ENCODE measurements around the gene ENTPD3. TPM values are rescaled to one million over a fixed set of nuclear protein-coding genes. Genes with fewer than 3 reads are reported as not detected.

The ENTPD3 gene, protein sequence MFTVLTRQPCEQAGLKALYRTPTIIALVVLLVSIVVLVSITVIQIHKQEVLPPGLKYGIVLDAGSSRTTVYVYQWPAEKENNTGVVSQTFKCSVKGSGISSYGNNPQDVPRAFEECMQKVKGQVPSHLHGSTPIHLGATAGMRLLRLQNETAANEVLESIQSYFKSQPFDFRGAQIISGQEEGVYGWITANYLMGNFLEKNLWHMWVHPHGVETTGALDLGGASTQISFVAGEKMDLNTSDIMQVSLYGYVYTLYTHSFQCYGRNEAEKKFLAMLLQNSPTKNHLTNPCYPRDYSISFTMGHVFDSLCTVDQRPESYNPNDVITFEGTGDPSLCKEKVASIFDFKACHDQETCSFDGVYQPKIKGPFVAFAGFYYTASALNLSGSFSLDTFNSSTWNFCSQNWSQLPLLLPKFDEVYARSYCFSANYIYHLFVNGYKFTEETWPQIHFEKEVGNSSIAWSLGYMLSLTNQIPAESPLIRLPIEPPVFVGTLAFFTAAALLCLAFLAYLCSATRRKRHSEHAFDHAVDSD
- polyA plus RNA-seq (2012; ENCODE audit: low read depth, missing spikeins): 0.04 TPM

GRCh38 chr3:40387001-40387894 lies at the start of gene ENTPD3:
Gene ENTPD3 (plus strand): TSS chr3:40387184. CDS start chr3:40388058, 874 bp downstream.
- FAIRE-seq (no peak), DNase-seq (ENCODE audit: insufficient read length, low spot score) (peak; percentile 25)

GRCh38 chr3:40339871-40340270 lies 47.1 kb upstream of the ENTPD3 start:
- no peak for DNase-seq (ENCODE audit: insufficient read length, low spot score)
- TF ChIP-seq POLR2A (IDR thresholded peaks at IDR 0.05; ENCODE audit: low read depth, low read length): no peak
- TF ChIP-seq TAF1 (IDR thresholded peaks at IDR 0.05; ENCODE audit: low read depth, low read length): no peak
- TF ChIP-seq POU2F2 (IDR thresholded peaks at IDR 0.05; ENCODE audit: low read depth, low read length): no peak
- no peak for TF ChIP-seq SPI1 (IDR thresholded peaks at IDR 0.05; ENCODE audit: low read depth, low read length)
- no peak for TF ChIP-seq POLR2AphosphoS5 (IDR thresholded peaks at IDR 0.05; ENCODE audit: low read depth, low read length)
- TF ChIP-seq PAX5 (IDR thresholded peaks at IDR 0.05; ENCODE audit: insufficient read depth, low read length, severe bottlenecking): no peak
- no peak for FAIRE-seq

More at GRCh38 chr3:40387001-40387894, at the start of gene ENTPD3:
- TF ChIP-seq SPI1 (IDR thresholded peaks at IDR 0.05; ENCODE audit: low read depth, low read length) (no peak), POU2F2 (IDR thresholded peaks at IDR 0.05; ENCODE audit: low read depth, low read length) (no peak), TAF1 (IDR thresholded peaks at IDR 0.05; ENCODE audit: low read depth, low read length) (no peak), POLR2A (IDR thresholded peaks at IDR 0.05; ENCODE audit: low read depth, low read length) (no peak)

- DNase-seq (ENCODE audit: insufficient read length, low spot score): no peak
- no peak for FAIRE-seq
- TF ChIP-seq SPI1 (IDR thresholded peaks at IDR 0.05; ENCODE audit: low read depth, low read length): no peak
- no peak for TF ChIP-seq POU2F2 (IDR thresholded peaks at IDR 0.05; ENCODE audit: low read depth, low read length)
- TF ChIP-seq POLR2A (IDR thresholded peaks at IDR 0.05; ENCODE audit: low read depth, low read length): no peak
Observed at GRCh38 chr3:40340541-40341170, 46.3 kb upstream of the ENTPD3 start.

DNA sequence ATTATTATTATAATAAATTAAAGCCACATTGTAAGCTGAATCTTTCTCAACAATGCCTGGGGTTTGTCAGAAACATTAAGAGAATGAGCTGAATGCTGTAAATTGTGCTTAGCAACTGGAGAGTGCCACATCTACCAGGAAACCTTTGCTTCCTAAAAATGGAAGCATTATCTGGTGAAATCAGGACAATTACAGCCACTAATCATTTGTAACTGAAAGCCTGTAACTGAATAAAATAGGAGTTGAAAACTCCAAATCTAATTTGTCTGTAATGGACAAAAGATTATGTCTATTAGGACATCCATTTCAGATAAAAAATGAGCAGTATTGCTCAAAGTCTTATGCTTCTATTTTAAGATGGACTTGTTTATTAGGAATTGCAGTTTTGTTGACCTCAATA lies 45.3 kb upstream of the ENTPD3 start:
- DNase-seq (ENCODE audit: insufficient read length, low spot score): no peak
- no peak for TF ChIP-seq POLR2A (IDR thresholded peaks at IDR 0.05; ENCODE audit: low read depth, low read length)
- TF ChIP-seq TAF1 (IDR thresholded peaks at IDR 0.05; ENCODE audit: low read depth, low read length): no peak
- TF ChIP-seq POLR2AphosphoS5 (IDR thresholded peaks at IDR 0.05; ENCODE audit: low read depth, low read length): no peak
- no peak for TF ChIP-seq PAX5 (IDR thresholded peaks at IDR 0.05; ENCODE audit: insufficient read depth, low read length, severe bottlenecking)
- no peak for TF ChIP-seq SPI1 (IDR thresholded peaks at IDR 0.05; ENCODE audit: low read depth, low read length)
- no peak for TF ChIP-seq POU2F2 (IDR thresholded peaks at IDR 0.05; ENCODE audit: low read depth, low read length)
- FAIRE-seq: no peak

- DNase-seq (ENCODE audit: insufficient read length, low spot score): no peak
- FAIRE-seq: no peak
- TF ChIP-seq POLR2A (IDR thresholded peaks at IDR 0.05; ENCODE audit: low read depth, low read length) (no peak), PAX5 (IDR thresholded peaks at IDR 0.05; ENCODE audit: insufficient read depth, low read length, severe bottlenecking) (no peak), POU2F2 (IDR thresholded peaks at IDR 0.05; ENCODE audit: low read depth, low read length) (no peak), SPI1 (IDR thresholded peaks at IDR 0.05; ENCODE audit: low read depth, low read length) (no peak), TAF1 (IDR thresholded peaks at IDR 0.05; ENCODE audit: low read depth, low read length) (no peak), POLR2AphosphoS5 (IDR thresholded peaks at IDR 0.05; ENCODE audit: low read depth, low read length) (no peak)
Observed at GRCh38 chr3:40350529-40350928, 36.5 kb upstream of the ENTPD3 start.

DNA sequence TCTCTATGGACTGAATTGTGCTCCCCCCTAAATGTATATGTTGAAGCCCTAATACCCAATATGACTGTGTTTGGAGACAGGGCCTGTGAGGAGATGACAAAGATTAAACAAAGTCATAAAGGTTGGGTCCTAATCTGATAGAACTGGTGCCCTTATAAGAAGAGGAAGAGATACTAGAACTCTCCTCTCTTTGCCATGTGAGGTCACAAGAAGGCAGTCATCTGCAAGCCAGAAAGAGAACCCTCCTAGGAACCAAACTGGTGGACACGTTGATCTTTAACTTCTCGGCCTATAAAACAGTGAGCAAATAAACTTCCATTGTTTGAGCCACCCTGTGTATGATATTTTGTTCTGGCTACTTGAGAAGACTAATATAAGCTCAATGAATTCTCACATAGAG lies 31.6 kb upstream of the ENTPD3 start:
- FAIRE-seq: no peak
- TF ChIP-seq SPI1 (IDR thresholded peaks at IDR 0.05; ENCODE audit: low read depth, low read length) (no peak), TAF1 (IDR thresholded peaks at IDR 0.05; ENCODE audit: low read depth, low read length) (no peak), PAX5 (IDR thresholded peaks at IDR 0.05; ENCODE audit: insufficient read depth, low read length, severe bottlenecking) (no peak), POLR2A (IDR thresholded peaks at IDR 0.05; ENCODE audit: low read depth, low read length) (no peak), POLR2AphosphoS5 (IDR thresholded peaks at IDR 0.05; ENCODE audit: low read depth, low read length) (no peak), POU2F2 (IDR thresholded peaks at IDR 0.05; ENCODE audit: low read depth, low read length) (no peak)
- no peak for DNase-seq (ENCODE audit: insufficient read length, low spot score)

DNA sequence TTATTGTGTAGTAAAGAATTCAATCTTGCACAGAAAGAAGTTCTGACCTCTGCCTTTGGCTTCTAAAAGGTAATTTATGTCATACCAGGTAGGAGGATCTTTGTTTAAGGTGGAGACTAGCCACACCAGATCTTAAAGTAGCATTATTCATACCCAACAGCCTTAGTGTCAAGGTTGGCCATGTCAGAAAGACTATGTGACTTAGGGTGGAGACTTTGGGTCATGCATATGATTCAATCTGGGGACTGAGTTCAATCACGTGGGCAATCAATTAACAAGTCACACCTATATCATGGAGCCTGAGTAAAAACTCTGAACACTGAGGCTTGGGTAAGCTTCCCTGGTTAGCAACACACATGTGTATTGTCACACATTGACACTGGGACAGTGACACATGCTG lies 28.5 kb upstream of the ENTPD3 start:
- TF ChIP-seq TAF1 (IDR thresholded peaks at IDR 0.05; ENCODE audit: low read depth, low read length): no peak
- TF ChIP-seq SPI1 (IDR thresholded peaks at IDR 0.05; ENCODE audit: low read depth, low read length): no peak
- TF ChIP-seq PAX5 (IDR thresholded peaks at IDR 0.05; ENCODE audit: insufficient read depth, low read length, severe bottlenecking): no peak
- TF ChIP-seq POLR2AphosphoS5 (IDR thresholded peaks at IDR 0.05; ENCODE audit: low read depth, low read length): no peak
- no peak for TF ChIP-seq POLR2A (IDR thresholded peaks at IDR 0.05; ENCODE audit: low read depth, low read length)
- TF ChIP-seq POU2F2 (IDR thresholded peaks at IDR 0.05; ENCODE audit: low read depth, low read length): no peak
- DNase-seq (ENCODE audit: insufficient read length, low spot score) (no peak), FAIRE-seq (no peak)

DNA sequence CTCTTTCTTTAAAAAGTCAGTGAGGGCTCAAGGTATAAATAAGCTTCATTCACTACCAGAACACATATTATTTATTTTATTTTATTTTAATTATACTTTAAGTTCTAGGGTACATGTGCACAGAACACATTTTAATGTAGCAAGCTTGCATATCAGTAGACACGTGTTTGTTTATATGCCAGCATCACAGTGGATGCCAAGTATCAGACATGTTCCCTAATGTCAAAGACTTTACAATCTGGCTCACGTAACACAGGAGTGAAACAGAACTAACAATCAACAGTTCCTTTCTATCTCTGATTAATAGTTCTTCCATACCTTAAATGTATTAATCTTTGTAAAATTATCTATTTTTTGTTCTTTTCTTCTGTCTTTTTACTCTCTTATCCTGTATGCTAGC lies 23.3 kb upstream of the ENTPD3 start:
- FAIRE-seq (no peak), DNase-seq (ENCODE audit: insufficient read length, low spot score) (no peak)
- no peak for TF ChIP-seq POLR2A (IDR thresholded peaks at IDR 0.05; ENCODE audit: low read depth, low read length)
